HEK293 (cell line): ENCODE results near the gene CHST15.

ENCODE experiments used
- FEZF1 ChIP-seq: fragments of 450-650 bp; formaldehyde crosslinking; IDR thresholded peaks from 2 replicates; pipeline ENCODE4 v1.5.1; 2016; ENCODE audit warnings: missing biosample characterization, missing genetic modification characterization
- ZBTB7A ChIP-seq: fragments of 450-650 bp; formaldehyde crosslinking; IDR thresholded peaks from 2 replicates; pipeline ENCODE4 v1.5.1; 2016; ENCODE audit warnings: low read depth, missing biosample characterization, missing genetic modification characterization
- ZNF138 ChIP-seq: fragments of 450-650 bp; formaldehyde crosslinking; IDR thresholded peaks from 2 replicates; pipeline ENCODE4 v1.5.1; 2016; ENCODE audit warnings: missing biosample characterization, missing genetic modification characterization, borderline replicate concordance
- ZNF2 ChIP-seq: fragments of 450-650 bp; formaldehyde crosslinking; IDR thresholded peaks from 2 replicates; pipeline ENCODE4 v1.5.1; 2016; ENCODE audit warnings: missing biosample characterization, missing genetic modification characterization
- ZNF521 ChIP-seq: fragments of 450-650 bp; formaldehyde crosslinking; IDR thresholded peaks from 2 replicates; pipeline ENCODE4 v1.5.1; 2017; ENCODE audit warnings: missing biosample characterization, mild to moderate bottlenecking, missing genetic modification characterization
- ZNF654 ChIP-seq: fragments of 450-650 bp; formaldehyde crosslinking; IDR thresholded peaks from 2 replicates; pipeline ENCODE4 v1.5.1; 2016; ENCODE audit warnings: low read depth, missing biosample characterization, missing genetic modification characterization
- ZNF785 ChIP-seq: fragments of 450-650 bp; formaldehyde crosslinking; IDR thresholded peaks from 2 replicates; pipeline ENCODE4 v1.5.1; 2016; ENCODE audit warnings: missing biosample characterization, missing genetic modification characterization
- TF ChIP-seq, protein P1 (sequence below): fragments of 450-650 bp; formaldehyde crosslinking; IDR thresholded peaks from 2 replicates; pipeline ENCODE4 v1.5.1; 2016; ENCODE audit warnings: missing biosample characterization, missing genetic modification characterization
- TF ChIP-seq, protein P2 (sequence below): fragments of 450-650 bp; formaldehyde crosslinking; IDR thresholded peaks from 2 replicates; pipeline ENCODE4 v1.5.1; 2017; ENCODE audit warnings: missing biosample characterization, mild to moderate bottlenecking, missing genetic modification characterization, moderate library complexity

GRCh38 chr10:124074501-124075109 lies 18.8 kb downstream of the CHST15 start:
- no peak for TF ChIP-seq ZNF654 (tag by site-specific recombination)
- TF ChIP-seq ZNF785 (tag by site-specific recombination), result no peak
- TF ChIP-seq, protein P1, sequence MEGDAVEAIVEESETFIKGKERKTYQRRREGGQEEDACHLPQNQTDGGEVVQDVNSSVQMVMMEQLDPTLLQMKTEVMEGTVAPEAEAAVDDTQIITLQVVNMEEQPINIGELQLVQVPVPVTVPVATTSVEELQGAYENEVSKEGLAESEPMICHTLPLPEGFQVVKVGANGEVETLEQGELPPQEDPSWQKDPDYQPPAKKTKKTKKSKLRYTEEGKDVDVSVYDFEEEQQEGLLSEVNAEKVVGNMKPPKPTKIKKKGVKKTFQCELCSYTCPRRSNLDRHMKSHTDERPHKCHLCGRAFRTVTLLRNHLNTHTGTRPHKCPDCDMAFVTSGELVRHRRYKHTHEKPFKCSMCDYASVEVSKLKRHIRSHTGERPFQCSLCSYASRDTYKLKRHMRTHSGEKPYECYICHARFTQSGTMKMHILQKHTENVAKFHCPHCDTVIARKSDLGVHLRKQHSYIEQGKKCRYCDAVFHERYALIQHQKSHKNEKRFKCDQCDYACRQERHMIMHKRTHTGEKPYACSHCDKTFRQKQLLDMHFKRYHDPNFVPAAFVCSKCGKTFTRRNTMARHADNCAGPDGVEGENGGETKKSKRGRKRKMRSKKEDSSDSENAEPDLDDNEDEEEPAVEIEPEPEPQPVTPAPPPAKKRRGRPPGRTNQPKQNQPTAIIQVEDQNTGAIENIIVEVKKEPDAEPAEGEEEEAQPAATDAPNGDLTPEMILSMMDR (tag by site-specific recombination), result no peak
- TF ChIP-seq ZNF521 (tag by site-specific recombination), result no peak
- TF ChIP-seq, protein P2, sequence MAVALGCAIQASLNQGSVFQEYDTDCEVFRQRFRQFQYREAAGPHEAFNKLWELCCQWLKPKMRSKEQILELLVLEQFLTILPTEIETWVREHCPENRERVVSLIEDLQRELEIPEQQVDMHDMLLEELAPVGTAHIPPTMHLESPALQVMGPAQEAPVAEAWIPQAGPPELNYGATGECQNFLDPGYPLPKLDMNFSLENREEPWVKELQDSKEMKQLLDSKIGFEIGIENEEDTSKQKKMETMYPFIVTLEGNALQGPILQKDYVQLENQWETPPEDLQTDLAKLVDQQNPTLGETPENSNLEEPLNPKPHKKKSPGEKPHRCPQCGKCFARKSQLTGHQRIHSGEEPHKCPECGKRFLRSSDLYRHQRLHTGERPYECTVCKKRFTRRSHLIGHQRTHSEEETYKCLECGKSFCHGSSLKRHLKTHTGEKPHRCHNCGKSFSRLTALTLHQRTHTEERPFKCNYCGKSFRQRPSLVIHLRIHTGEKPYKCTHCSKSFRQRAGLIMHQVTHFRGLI (tag by site-specific recombination), result no peak
- TF ChIP-seq ZNF2, result no peak
- TF ChIP-seq FEZF1, result no peak
- no peak for TF ChIP-seq ZBTB7A (tag by site-specific recombination)
- TF ChIP-seq ZNF138 (tag by site-specific recombination), result no peak
